Type B pancreatic cell (in vitro differentiated cells): ENCODE results near the gene EDARADD. TPM values are rescaled to one million over a fixed set of nuclear protein-coding genes. Genes with fewer than 3 reads are reported as not detected.
A peak's percentile ranks its signal among the peaks of the same experiment; 100 is the strongest.
"Not testable (repeated sequence)": the region's sequence is repeated elsewhere in the genome, so short reads cannot be mapped to it uniquely, and the experiment has no call there.

Experiments used
- DNase-seq: peaks from one replicate; pipeline ENCODE4 v3.0.0; 2021; ENCODE audit warnings: mixed read lengths; ENCODE audit not compliant: unreplicated experiment; ENCODE audit errors: extremely low spot score
- H3K27ac Mint-ChIP-seq: 2 replicates; pipeline ENCODE4 v1.8.0; 2021; ENCODE audit warnings: mild to moderate bottlenecking, mixed read lengths
- H3K27me3 Mint-ChIP-seq: 2 replicates; pipeline ENCODE4 v1.8.0; 2021; ENCODE audit warnings: mixed read lengths
- H3K36me3 Mint-ChIP-seq: 2 replicates; pipeline ENCODE4 v1.8.0; 2021; ENCODE audit warnings: mixed read lengths
- H3K4me1 Mint-ChIP-seq: one replicate; pipeline ENCODE4 v1.8.0; 2021; ENCODE audit warnings: mixed read lengths; ENCODE audit not compliant: unreplicated experiment
- H3K4me3 Mint-ChIP-seq: 2 replicates; pipeline ENCODE4 v1.8.0; 2021; ENCODE audit warnings: mild to moderate bottlenecking, mixed read lengths
- H3K9me3 Mint-ChIP-seq: 2 replicates; pipeline ENCODE4 v1.8.0; 2021; ENCODE audit warnings: mixed read lengths
- CTCF ChIP-seq: fragments of 200-600 bp; sonication (generic); conservative IDR thresholded peaks from 2 replicates; pipeline ENCODE4 v1.5.0; 2021; ENCODE audit warnings: antibody characterized with exemption, mild to moderate bottlenecking
- total RNA-seq: library from RNA; stranded (reverse); gene quantifications from 2 replicates; pipeline ENCODE4 v1.2.1, GENCODE V29; 2021; ENCODE audit warnings: low replicate concordance

EDARADD gene
- total RNA-seq, 1 donor from 2014 or later, result 14.8 TPM

- H3K4me1 Mint-ChIP-seq, result peaks cover 28% of the 10 kb centered on the region
- no peaks in the 10 kb centered on the region for H3K36me3 Mint-ChIP-seq
Measured at GRCh38 chr1:236495467-236496112, 101.5 kb downstream of the EDARADD start.

GRCh38 chr1:236497908-236498307 lies 103.8 kb downstream of the EDARADD start:
- no peak for TF ChIP-seq CTCF
- Mint-ChIP-seq H3K27ac (no peak overlapping the region), H3K4me3 (no peak overlapping the region), H3K9me3 (peaks cover 5% of the 10 kb centered on the region), H3K36me3 (no peaks in the 10 kb centered on the region), H3K27me3 (no peaks in the 10 kb centered on the region), H3K4me1 (peaks cover 23% of the 10 kb centered on the region)
- no peak for DNase-seq

More at GRCh38 chr1:236495467-236496112, 101.5 kb downstream of the EDARADD start:
- DNase-seq, result no peak
- TF ChIP-seq CTCF, result no peak
- H3K27me3 Mint-ChIP-seq, result no peaks in the 10 kb centered on the region
- no peak overlapping the region for H3K4me3 Mint-ChIP-seq
- peak overlapping the region; percentile 92 for H3K27ac Mint-ChIP-seq
- peaks cover 5% of the 10 kb centered on the region for H3K9me3 Mint-ChIP-seq

DNA sequence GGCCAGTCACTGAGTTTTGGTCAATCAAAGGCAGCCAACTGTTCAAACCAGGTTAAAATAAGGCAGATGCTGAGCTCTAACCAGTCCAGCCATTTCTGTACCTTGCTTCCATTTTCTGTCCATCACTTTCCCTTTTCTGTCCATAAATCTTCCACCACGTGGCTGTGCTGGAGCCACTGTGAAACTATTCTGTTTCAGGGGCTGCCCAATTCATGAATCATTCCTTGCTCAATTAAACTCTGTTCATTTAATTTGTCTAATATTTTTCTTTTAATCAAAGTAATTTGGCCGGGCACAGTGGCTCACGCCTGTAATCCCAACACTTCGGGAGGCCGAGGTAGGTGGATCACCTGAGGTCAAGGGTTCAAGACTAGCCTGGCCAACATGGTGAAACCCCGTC lies 107.0 kb downstream of the EDARADD start:
- no peak for TF ChIP-seq CTCF
- no peaks in the 10 kb centered on the region for H3K36me3 Mint-ChIP-seq
- no peaks in the 10 kb centered on the region for H3K9me3 Mint-ChIP-seq
- no peak for DNase-seq
- no peaks in the 10 kb centered on the region for H3K27me3 Mint-ChIP-seq
- H3K27ac Mint-ChIP-seq, result no peak overlapping the region
- H3K4me3 Mint-ChIP-seq, result no peak overlapping the region
- peaks cover 13% of the 10 kb centered on the region for H3K4me1 Mint-ChIP-seq

DNA sequence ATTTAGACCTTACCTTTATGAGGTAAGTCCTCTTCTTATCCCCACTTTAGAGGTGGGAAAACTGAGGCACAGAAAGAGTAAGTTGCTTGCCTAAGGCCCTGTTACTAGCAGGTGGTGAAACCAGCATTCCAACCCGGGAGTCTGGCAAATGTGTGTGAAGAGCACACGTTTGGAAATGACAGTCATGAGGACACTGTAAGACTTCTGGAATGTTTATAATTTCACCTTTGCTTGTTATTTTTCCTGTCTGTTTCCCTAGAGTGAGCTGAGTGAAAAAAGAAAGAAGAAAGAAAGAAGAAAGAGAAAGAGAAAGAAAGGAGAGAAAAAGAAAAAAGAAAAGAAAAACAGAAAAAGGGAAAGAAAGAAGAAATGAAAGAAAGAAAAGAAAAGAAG lies 108.5 kb downstream of the EDARADD start:
- no peak for DNase-seq
- H3K27ac Mint-ChIP-seq, result peak overlapping the region; percentile 99
- no peak for TF ChIP-seq CTCF
- H3K36me3 Mint-ChIP-seq, result no peaks in the 10 kb centered on the region
- no peaks in the 10 kb centered on the region for H3K9me3 Mint-ChIP-seq
- H3K4me1 Mint-ChIP-seq, result peaks cover 17% of the 10 kb centered on the region
- no peaks in the 10 kb centered on the region for H3K27me3 Mint-ChIP-seq
- peak overlapping the region; percentile 84 for H3K4me3 Mint-ChIP-seq

DNA sequence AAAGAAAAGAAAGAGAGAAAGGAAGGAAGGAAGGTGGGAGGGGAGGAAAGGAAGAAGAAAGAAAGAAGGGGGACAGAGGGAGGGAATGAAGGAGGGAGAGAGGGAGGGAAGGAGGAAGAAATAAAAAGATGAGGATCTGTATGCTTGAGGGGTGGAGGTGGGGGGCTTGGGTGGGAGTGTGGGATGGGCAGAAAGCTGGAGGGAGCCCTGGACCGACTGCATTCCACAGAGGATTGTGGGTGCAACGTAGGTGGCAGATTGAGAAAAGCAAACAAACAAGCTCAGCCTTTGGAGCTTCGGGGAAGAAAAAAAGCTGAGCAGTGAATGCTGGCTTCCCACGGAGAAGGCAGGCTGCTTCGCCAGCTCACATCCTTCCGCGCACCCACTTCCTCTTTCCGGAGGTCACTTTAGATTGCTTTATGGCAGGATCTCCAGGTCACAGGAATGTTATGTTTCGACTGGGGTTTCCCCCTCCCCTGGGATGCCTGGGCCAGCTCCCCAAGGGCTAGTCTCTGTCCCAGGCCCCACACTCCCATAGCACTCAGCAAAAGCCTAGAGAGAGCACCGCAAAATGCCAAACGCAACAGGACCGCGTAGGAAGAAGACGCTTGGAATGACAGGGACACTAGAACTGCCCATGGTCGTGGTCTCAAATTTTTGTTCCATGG lies 109.0 kb downstream of the EDARADD start:
- TF ChIP-seq CTCF, result no peak
- H3K9me3 Mint-ChIP-seq, result no peaks in the 10 kb centered on the region
- H3K36me3 Mint-ChIP-seq, result no peaks in the 10 kb centered on the region
- H3K27me3 Mint-ChIP-seq, result no peaks in the 10 kb centered on the region
- no peak for DNase-seq
- peak overlapping the region; percentile 99 for H3K27ac Mint-ChIP-seq
- peaks cover 18% of the 10 kb centered on the region for H3K4me1 Mint-ChIP-seq
- H3K4me3 Mint-ChIP-seq, result peak overlapping the region; percentile 84

DNA sequence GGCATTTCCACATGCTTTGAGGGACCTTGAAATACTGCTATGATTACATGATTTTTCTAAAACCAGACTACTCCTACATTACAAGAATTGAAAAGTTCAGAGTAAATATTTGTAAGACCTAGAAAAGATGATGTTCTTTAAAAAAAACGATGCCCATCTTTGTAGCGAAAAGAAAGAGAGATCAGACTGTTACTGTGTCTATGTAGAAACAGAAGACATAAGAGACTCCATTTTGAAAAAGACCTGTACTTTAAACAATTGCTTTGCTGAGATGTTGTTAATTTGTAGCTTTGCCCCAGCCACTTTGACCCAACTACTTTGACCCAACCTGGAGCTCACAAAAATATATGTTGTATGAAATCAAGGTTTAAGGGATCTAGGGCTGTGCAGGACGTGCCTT lies 110.3 kb downstream of the EDARADD start:
- Mint-ChIP-seq H3K4me1 (peaks cover 21% of the 10 kb centered on the region), H3K27ac (peak overlapping the region; percentile 99), H3K4me3 (peak overlapping the region; percentile 17)
- H3K9me3 Mint-ChIP-seq, H3K36me3 Mint-ChIP-seq, H3K27me3 Mint-ChIP-seq, DNase-seq: not testable (repeated sequence)
